Body of pancreas (tissue), 4 donors: ENCODE measurements around the gene TXNIP. TPM values are rescaled to one million over a fixed set of nuclear protein-coding genes. Genes with fewer than 3 reads are reported as not detected.

Experiments used
- ATAC-seq: fragments of 150-250 bp; one replicate; pipeline ENCODE4 v1.9.1; 2016
- DNase-seq, 4 donors: peaks; one replicate each; pipeline ENCODE4 v3.0.0-alpha.2; 2019
- H3K27ac ChIP-seq, 4 donors: fragments of 200-600 bp; sonication (generic); 1 replicate in 3 of 4; 2 replicates in 1 of 4; pipeline versions ENCODE4 v1.5.1 to v1.6.1; 2016 to 2019; ENCODE audit warnings: mild to moderate bottlenecking in 1 of 4, mixed read lengths in 1 of 4, moderate library complexity in 1 of 4
- H3K27me3 ChIP-seq, 2 donors: fragments of 200-600 bp; sonication (generic); one replicate each; pipeline ENCODE4 v1.6.0; 2016; ENCODE audit warnings: mild to moderate bottlenecking in 1 of 2
- H3K36me3 ChIP-seq, 2 donors: fragments of 200-600 bp; sonication (generic); replicated peaks in 1 of 2; 2 replicates each; pipeline ENCODE4 v1.5.1; 2016; ENCODE audit warnings: low read depth in 2 of 2; ENCODE audit not compliant: insufficient read depth in 1 of 2
- H3K4me1 ChIP-seq: fragments of 200-600 bp; sonication (generic); one replicate; pipeline ENCODE4 v1.6.0; 2016
- H3K4me3 ChIP-seq, 2 donors: fragments of 200-600 bp; sonication (generic); 1 replicate in 1 of 2; 2 replicates in 1 of 2; pipeline ENCODE4 v1.5.1; 2016 to 2019
- H3K9me3 ChIP-seq, 3 donors: fragments of 200-600 bp; sonication (generic); 1 replicate in 2 of 3; 2 replicates in 1 of 3; pipeline ENCODE4 v1.5.1; 2016
- POLR2A ChIP-seq, 3 donors: fragments of 450-650 bp; IDR thresholded peaks; one replicate each; pipeline ENCODE4 v1.6.1; 2016; ENCODE audit warnings: antibody characterized with exemption in 3 of 3, mild to moderate bottlenecking in 2 of 3
- WGBS, 2 donors: methylation state at CpG; one replicate each; pipeline ENCODE4 v1.1.5; 2017; 5-methylcytosine and 5-hydroxymethylcytosine counted together
- intact Hi-C: fragments of 100-400 bp; cut with DNase I; formaldehyde crosslinking; loops from one replicate; pipeline ENCODE4 v1.15.1; 2023
- total RNA-seq, 2 donors: library from RNA; depleted of rRNA; stranded (reverse); fragments of >200 nt; gene quantifications; one replicate each; pipeline ENCODE4 v1.1.0, GENCODE V29; 2016
- TF ChIP-seq, protein P1 (sequence below), 7 experiments: fragments of 450-650 bp in 4 of 7; fragments of 200-600 bp in 3 of 7; sonication (generic) in 3 of 7; IDR thresholded peaks; one replicate each; pipeline ENCODE4 v1.5.1; 2016 to 2019; ENCODE audit warnings: antibody characterized with exemption in 7 of 7

The TXNIP gene
- total RNA-seq, 2 donors from 2014 or later = 414 to 820 TPM

DNA sequence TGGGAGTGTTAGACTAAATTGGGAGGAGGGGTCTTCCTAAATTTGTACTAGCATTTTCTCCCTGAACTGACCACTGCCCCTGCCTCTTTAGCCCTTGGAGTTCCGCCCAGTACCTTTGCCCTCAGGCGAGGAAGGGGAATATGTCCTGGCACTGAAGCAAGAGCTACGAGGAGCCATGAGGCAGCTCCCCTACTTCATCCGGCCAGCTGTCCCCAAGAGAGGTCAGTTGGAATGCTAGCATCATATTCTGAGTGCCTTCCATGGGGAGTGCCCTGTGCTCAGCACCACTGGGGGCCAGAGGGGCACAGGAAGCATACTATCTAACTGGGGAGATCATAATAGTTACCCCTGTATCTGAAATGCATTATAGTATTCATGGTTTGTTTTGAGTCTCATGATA is 21.2 kb downstream of the TXNIP start:
- no peak for DNase-seq
- Histone ChIP-seq H3K27ac (no peak overlapping the region), H3K4me3 (no peak overlapping the region), H3K9me3 (no peaks in the 10 kb centered on the region), H3K27me3 (no peaks in the 10 kb centered on the region), H3K4me1 (peaks cover 32% of the 10 kb centered on the region), H3K36me3 (no peaks in the 10 kb centered on the region)
- TF ChIP-seq POLR2A (IDR thresholded peaks at IDR 0.05) = no peak
- TF ChIP-seq, protein P1, sequence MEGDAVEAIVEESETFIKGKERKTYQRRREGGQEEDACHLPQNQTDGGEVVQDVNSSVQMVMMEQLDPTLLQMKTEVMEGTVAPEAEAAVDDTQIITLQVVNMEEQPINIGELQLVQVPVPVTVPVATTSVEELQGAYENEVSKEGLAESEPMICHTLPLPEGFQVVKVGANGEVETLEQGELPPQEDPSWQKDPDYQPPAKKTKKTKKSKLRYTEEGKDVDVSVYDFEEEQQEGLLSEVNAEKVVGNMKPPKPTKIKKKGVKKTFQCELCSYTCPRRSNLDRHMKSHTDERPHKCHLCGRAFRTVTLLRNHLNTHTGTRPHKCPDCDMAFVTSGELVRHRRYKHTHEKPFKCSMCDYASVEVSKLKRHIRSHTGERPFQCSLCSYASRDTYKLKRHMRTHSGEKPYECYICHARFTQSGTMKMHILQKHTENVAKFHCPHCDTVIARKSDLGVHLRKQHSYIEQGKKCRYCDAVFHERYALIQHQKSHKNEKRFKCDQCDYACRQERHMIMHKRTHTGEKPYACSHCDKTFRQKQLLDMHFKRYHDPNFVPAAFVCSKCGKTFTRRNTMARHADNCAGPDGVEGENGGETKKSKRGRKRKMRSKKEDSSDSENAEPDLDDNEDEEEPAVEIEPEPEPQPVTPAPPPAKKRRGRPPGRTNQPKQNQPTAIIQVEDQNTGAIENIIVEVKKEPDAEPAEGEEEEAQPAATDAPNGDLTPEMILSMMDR (IDR thresholded peaks at IDR 0.05) = no peak
- intact Hi-C loops = no loop called here
- ATAC-seq = no peak
- WGBS, 2 donors = 82 to 83% methylated on average over 4 of the region's 4 CpGs

DNA sequence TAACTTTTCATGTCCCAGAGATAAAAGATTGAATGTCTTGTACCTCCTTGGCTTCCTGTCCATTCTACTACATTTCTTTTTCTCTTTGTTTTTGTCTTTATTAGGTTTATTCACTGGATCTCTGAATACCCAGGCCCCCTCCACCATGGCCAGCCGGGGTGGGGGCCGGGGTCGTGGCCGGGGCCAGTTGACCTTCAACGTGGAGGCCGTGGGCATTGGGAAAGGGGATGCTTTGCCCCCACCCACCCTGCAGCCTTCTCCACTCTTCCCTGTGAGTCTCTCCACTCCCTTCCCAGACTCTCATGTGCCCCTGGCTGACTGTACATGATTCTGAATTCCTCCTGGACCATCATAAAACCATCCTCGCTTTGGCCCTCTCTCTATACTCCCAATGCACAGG is 21.7 kb downstream of the TXNIP start:
- ATAC-seq (no peak), DNase-seq (no peak)
- intact Hi-C loops = loop anchor here (5.0 kb wide), 1 partner anchor 48 kb away; the partner anchor contains the start of gene HJV
- no peak overlapping the region for H3K4me3 ChIP-seq
- H3K4me1 ChIP-seq = peaks cover 27% of the 10 kb centered on the region
- H3K27ac ChIP-seq = no peak overlapping the region
- no peaks in the 10 kb centered on the region for H3K9me3 ChIP-seq
- no peaks in the 10 kb centered on the region for H3K27me3 ChIP-seq
- WGBS, 2 donors = 55 to 62% methylated on average over 7 of the region's 7 CpGs
- TF ChIP-seq, protein P1 (IDR thresholded peaks at IDR 0.05) = no peak
- no peak for TF ChIP-seq POLR2A (IDR thresholded peaks at IDR 0.05)
- no peaks in the 10 kb centered on the region for H3K36me3 ChIP-seq

DNA sequence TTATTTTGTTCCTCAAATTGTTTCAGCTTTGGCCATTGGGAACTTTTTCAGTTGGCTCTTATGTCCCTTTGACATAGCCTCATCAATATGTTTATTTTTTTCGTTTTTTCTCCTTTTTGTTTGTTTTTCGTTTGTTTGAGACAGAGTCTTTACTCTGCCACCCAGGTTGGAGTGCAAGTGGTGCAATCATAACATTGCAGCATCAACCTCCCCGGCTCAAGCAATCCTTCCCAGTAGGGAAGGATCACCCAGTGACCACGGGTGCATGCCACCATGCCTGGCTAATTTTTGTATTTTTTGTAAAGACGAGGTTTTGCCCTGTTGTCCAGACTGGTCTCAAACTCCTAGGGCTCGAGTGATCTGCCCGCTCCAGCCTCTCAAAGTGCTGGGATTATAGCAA is 23.8 kb downstream of the TXNIP start:
- H3K4me1 ChIP-seq = peaks cover 5% of the 10 kb centered on the region
- H3K27ac ChIP-seq = no peak overlapping the region
- no peak for ATAC-seq
- no peaks in the 10 kb centered on the region for H3K9me3 ChIP-seq
- DNase-seq = no peak
- intact Hi-C loops = loop anchor here (5.0 kb wide), 1 partner anchor 50 kb away; the partner anchor contains the start of gene HJV
- no peaks in the 10 kb centered on the region for H3K27me3 ChIP-seq
- no peak for TF ChIP-seq POLR2A (IDR thresholded peaks at IDR 0.05)
- TF ChIP-seq, protein P1 (IDR thresholded peaks at IDR 0.05) = no peak
- no peaks in the 10 kb centered on the region for H3K36me3 ChIP-seq
- WGBS, 2 donors = 42 to 61% methylated on average over 4 to 7 of the region's 7 CpGs
- H3K4me3 ChIP-seq = no peak overlapping the region

DNA sequence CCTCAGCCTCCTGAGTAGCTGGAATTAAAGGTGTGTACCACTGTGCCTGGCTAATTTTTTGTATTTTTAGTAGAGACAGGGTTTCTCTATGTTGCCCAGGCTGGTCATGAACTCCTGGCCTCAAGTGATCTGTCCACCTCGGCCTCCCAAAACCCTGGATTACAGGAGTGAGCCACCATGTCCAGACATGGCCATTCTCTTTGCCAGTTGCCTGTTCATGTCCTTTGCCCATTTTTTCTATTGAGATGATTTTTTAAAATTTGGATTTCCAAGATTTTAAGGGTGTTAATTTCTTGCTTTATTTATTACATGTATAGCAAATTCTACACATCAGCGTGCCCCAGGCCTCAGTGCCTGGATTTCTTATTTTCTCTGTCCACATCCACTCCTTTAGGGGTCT is 29.1 kb downstream of the TXNIP start:
- 88 to 98% methylated on average over 2 of the region's 2 CpGs for WGBS, 2 donors
- H3K36me3 ChIP-seq = no peaks in the 10 kb centered on the region
- H3K9me3 ChIP-seq = no peaks in the 10 kb centered on the region
- no peak overlapping the region for H3K4me3 ChIP-seq
- DNase-seq = no peak
- no peak for ATAC-seq
- H3K27me3 ChIP-seq = no peaks in the 10 kb centered on the region
- no peak overlapping the region for H3K27ac ChIP-seq
- intact Hi-C loops = no loop called here
- TF ChIP-seq POLR2A (IDR thresholded peaks at IDR 0.05) = no peak
- TF ChIP-seq, protein P1 (IDR thresholded peaks at IDR 0.05) = no peak
- H3K4me1 ChIP-seq = peaks cover 24% of the 10 kb centered on the region

DNA sequence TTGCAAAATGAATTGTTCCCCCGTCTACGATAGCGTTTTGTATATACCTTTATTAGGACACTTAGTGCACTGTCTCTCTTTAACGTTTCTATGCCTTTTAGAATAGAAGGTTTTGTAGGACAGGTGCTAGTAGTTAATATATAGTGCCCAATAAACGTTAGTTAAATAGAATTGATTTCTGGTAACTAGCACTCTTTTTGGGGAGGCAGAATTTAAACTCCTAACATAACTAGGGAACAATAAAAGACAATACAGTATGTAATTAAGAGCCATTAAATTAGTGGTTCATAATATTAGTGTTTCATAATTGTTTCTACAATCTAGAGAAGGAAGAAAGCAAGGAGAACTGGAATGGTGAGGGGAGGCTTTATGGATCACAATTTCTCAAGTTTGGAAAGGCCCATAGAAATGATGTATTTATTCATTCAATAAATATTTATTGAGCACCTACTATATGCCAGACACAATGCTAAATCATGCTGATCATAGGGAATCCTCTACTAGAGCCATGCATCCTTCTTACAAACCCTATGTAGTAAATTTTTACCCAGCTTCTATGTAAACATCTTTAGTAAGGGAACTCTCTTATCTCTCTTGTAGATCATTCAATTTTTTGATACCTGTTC is 31.1 kb downstream of the TXNIP start:
- Histone ChIP-seq H3K36me3 (no peaks in the 10 kb centered on the region), H3K27me3 (no peaks in the 10 kb centered on the region), H3K27ac (peak overlapping the region; percentile 63 to 92 (median 89)), H3K4me3 (peak overlapping the region in 1 of 2 donors; percentile 43), H3K9me3 (no peaks in the 10 kb centered on the region), H3K4me1 (peaks cover 41% of the 10 kb centered on the region)
- no peak for ATAC-seq
- DNase-seq = no peak
- intact Hi-C loops = no loop called here
- WGBS, 2 donors = 0 to 1% methylated on average over 5 of the region's 5 CpGs
- no peak for TF ChIP-seq POLR2A (IDR thresholded peaks at IDR 0.05)
- TF ChIP-seq, protein P1 (IDR thresholded peaks at IDR 0.05) = no peak
